Right cardiac atrium (tissue), 5 donors: Measurements from ENCODE around the gene NAPA. TPM values are rescaled to one million over a fixed set of nuclear protein-coding genes. Genes with fewer than 3 reads are reported as not detected.

ENCODE experiments used
- ATAC-seq, 2 donors: fragments of 200-7000 bp; cut with Tn5 transposase; one replicate each; pipeline versions ENCODE4 v1.8.0 to v1.9.1; 2020; ENCODE audit warnings: moderate library complexity in 2 of 2, mild to moderate bottlenecking in 1 of 2
- DNase-seq, 3 donors: peaks; one replicate each; pipeline ENCODE4 v3.0.0-alpha.2; 2020
- H3K27ac ChIP-seq: one replicate; pipeline ENCODE4 v1.5.1; 2013; ENCODE audit warnings: mild to moderate bottlenecking, low read length, control low read depth, moderate library complexity
- H3K27me3 ChIP-seq: one replicate; pipeline ENCODE4 v1.6.1; 2013; ENCODE audit not compliant: control insufficient read depth, insufficient read depth
- H3K4me1 ChIP-seq: one replicate; pipeline ENCODE4 v1.6.1; 2013; ENCODE audit warnings: low read length; ENCODE audit not compliant: control insufficient read depth, insufficient read depth
- H3K4me3 ChIP-seq: one replicate; pipeline ENCODE4 v1.5.1; 2013; ENCODE audit warnings: low read length, control low read depth
- H3K9me3 ChIP-seq: one replicate; pipeline ENCODE4 v1.6.1; 2013; ENCODE audit warnings: low read length; ENCODE audit not compliant: control insufficient read depth
- WGBS: extraction: QIAGEN DNeasy Blood & Tissue Kit; methylation state at CpG from one replicate; pipeline ENCODE4 v1.1.7; 2013; 5-methylcytosine and 5-hydroxymethylcytosine counted together
- intact Hi-C, 4 donors: fragments of 100-400 bp; cut with DNase I; formaldehyde crosslinking; loops; one replicate each; pipeline versions ENCODE4 v1.11.0 to v1.14.0; 2022 to 2023
- polyA plus RNA-seq: library from polyadenylated mRNA; stranded (reverse); fragments of 200-250 nt; gene quantifications from one replicate; pipeline ENCODE4 v1.2.3, GENCODE V29; 2013
- total RNA-seq, 4 donors: library from RNA; stranded (reverse); fragmentation: NEBNext Ultra II Directional; extraction: Animal tissue kit (Norgen Biotek cat#: 25700); gene quantifications; one replicate each; pipeline ENCODE4 v1.2.1, GENCODE V29; 2021
- donor health status: healthy with polysubstance abuse.
- donor health status: DM: no; HTN: yes; CAD: no.
- donor health status: DM: no; HTN: no; CAD: no.
- donor health status: DM: no; HTN: yes; CAD: no; lungs with severe emphysema.
- donor health status: DM: yes; HTN: yes; CAD: no.

NAPA gene
- total and polyA plus RNA-seq, 5 donors: 91.7 to 111 (median 105) TPM

DNA sequence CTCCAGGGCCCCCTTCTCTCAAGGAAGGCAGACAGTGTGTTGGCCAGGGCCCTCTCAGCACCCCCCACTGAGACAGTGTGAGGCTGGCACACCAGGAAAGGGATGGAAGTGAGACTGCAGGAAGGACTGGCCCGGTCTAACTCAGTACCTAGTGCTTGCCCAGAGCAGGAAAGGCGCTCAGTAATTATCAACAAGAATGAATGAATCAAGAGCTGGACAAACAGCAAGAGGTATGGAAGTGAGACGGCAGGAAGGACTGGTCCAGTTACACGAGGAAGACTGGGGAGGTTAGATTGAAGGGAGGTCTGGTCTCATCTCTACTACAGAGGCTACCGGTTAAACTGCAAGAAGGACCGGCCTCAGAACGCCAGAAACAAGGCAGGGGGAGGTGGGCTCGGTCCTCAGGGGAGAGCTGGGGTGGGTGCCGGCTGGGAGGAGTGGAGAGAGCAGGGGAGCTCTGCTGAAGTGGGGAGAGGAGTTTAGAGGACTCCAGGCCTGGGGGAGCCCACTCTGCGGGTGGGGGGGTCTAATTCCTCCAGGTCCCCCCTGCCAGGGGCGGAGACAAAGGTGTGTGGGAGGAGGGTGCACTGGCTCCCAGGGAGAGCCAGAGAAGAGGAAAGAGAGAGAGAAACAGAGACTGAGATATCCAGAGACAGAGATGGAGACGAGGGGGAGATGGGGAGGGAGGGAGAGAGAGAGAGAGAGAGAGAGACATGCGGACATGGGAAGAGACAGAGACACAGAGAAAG, 44.2 kb downstream of the NAPA start:
- Histone ChIP-seq H3K4me3 (no peak overlapping the region), H3K4me1 (no peaks in the 10 kb centered on the region), H3K27ac (no peak overlapping the region), H3K9me3 (no peaks in the 10 kb centered on the region), H3K27me3 (no peaks in the 10 kb centered on the region)
- intact Hi-C loops: no loop called here
- WGBS: 28% methylated on average over 13 of the region's 13 CpGs
- no peak for ATAC-seq
- DNase-seq: no peak

DNA sequence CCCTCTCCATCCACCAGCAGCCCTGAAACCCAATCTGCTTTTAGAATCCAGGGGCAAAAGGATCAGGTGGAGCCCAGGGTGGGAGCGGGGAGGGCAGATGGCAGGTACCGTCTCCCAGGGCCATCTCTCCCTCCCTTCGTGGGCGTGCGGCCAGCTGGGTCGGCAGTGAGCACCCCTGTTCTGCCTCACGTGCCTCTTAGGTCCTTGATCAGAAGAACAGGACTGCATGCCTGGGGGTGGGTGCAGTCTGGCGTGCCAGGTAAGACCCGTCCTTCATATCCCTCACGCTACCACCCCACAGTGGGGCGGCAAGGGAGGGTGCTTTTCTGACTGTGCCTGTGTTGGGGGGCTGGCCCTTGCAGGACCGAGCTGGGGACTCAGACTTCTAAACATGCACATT, 45.1 kb downstream of the NAPA start:
- H3K4me1 ChIP-seq: no peaks in the 10 kb centered on the region
- no peaks in the 10 kb centered on the region for H3K9me3 ChIP-seq
- no peak overlapping the region for H3K27ac ChIP-seq
- 20% methylated on average over 12 of the region's 12 CpGs for WGBS
- intact Hi-C loops: no loop called here
- no peak overlapping the region for H3K4me3 ChIP-seq
- H3K27me3 ChIP-seq: no peaks in the 10 kb centered on the region
- DNase-seq (no peak), ATAC-seq (no peak)

GRCh38 chr19:47469363-47469700, 45.5 kb downstream of the NAPA start:
- Histone ChIP-seq H3K4me1 (no peaks in the 10 kb centered on the region), H3K9me3 (no peaks in the 10 kb centered on the region), H3K4me3 (no peak overlapping the region), H3K27me3 (no peaks in the 10 kb centered on the region), H3K27ac (no peak overlapping the region)
- intact Hi-C loops: no loop called here
- 19% methylated on average over 6 of the region's 6 CpGs for WGBS
- no peak for ATAC-seq
- DNase-seq: no peak

- H3K9me3 ChIP-seq: no peaks in the 10 kb centered on the region
- DNase-seq (no peak), ATAC-seq (no peak)
- H3K27me3 ChIP-seq: no peaks in the 10 kb centered on the region
- 46% methylated on average over 9 of the region's 9 CpGs for WGBS
- intact Hi-C loops: no loop called here
- H3K4me3 ChIP-seq: no peak overlapping the region
- no peaks in the 10 kb centered on the region for H3K4me1 ChIP-seq
- H3K27ac ChIP-seq: no peak overlapping the region
Observed at GRCh38 chr19:47467914-47468313, 46.9 kb downstream of the NAPA start.

GRCh38 chr19:47465957-47466356, 48.9 kb downstream of the NAPA start:
- DNase-seq (no peak), ATAC-seq (no peak)
- H3K27me3 ChIP-seq: no peaks in the 10 kb centered on the region
- H3K27ac ChIP-seq: no peak overlapping the region
- H3K9me3 ChIP-seq: no peaks in the 10 kb centered on the region
- WGBS: 81% methylated on average over 27 of the region's 27 CpGs
- no peak overlapping the region for H3K4me3 ChIP-seq
- H3K4me1 ChIP-seq: no peaks in the 10 kb centered on the region
- intact Hi-C loops: no loop called here

DNA sequence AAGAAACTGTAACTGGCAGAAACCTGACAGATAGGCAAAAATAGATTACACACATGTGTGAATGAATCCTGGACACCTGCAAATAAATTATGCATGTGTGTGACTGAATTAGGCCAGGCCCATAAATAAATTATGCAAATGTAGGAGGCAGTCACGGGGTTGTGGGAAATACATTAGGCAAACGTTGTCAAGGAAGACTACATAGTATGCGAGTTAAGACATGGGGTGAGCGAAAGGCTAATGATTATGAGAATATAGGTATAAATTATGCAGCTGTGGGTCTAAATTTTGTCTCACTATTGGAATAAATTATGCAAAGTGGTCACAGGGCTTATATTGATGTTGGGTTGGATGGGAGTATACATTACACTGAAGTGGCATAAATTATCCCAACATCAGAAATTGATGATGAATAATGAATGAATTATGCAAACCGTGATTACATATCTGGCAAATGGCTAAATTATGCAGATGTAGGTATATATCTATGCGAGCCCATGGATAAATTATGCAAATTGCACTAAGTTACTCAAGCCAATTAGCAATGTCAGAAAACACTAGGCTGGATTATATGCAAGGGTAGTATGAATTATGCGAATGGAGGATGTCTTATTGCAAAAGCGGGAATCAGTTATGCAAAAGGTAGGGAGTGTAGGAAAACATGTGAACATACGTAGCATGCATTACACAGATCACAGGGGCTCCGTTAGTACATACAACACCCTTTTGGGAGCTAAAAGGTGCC, 50.0 kb downstream of the NAPA start:
- H3K27ac ChIP-seq: no peak overlapping the region
- H3K27me3 ChIP-seq: no peaks in the 10 kb centered on the region
- no peak for ATAC-seq
- H3K4me1 ChIP-seq: no peaks in the 10 kb centered on the region
- no peaks in the 10 kb centered on the region for H3K9me3 ChIP-seq
- WGBS: 64% methylated on average over 10 of the region's 10 CpGs
- no peak overlapping the region for H3K4me3 ChIP-seq
- no peak for DNase-seq
- intact Hi-C loops: no loop called here

- ATAC-seq: no peak
- 73% methylated on average over 5 of the region's 5 CpGs for WGBS
- no peak overlapping the region for H3K4me3 ChIP-seq
- intact Hi-C loops: no loop called here
- H3K27me3 ChIP-seq: no peaks in the 10 kb centered on the region
- H3K27ac ChIP-seq: no peak overlapping the region
- no peaks in the 10 kb centered on the region for H3K4me1 ChIP-seq
- no peak for DNase-seq
- no peaks in the 10 kb centered on the region for H3K9me3 ChIP-seq
Observed at GRCh38 chr19:47461876-47462275, 53.0 kb downstream of the NAPA start.

DNA sequence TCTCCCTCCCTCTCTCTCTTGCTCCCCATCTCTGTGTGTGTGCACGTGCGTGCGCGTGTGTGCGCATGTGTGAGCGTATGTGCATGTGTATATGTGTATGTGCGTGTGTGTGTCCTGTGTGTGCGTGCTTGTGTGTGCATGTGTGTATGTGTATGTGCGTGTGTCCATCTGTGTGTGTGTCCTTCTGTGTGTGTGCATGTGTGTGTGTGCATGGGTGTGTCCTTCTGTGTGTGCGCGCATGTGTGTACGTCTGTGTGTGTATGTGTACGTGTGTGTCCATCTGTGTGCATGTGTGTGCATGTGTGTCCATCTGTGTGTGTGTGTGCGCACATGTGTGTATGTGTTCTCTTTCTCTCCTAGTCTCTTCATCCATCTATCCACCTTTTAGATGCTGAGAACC, 55.4 kb downstream of the NAPA start:
- ATAC-seq: no peak
- Histone ChIP-seq H3K4me1 (no peaks in the 10 kb centered on the region), H3K27me3 (no peaks in the 10 kb centered on the region), H3K9me3 (no peaks in the 10 kb centered on the region), H3K27ac (no peak overlapping the region), H3K4me3 (no peak overlapping the region)
- 89% methylated on average over 14 of the region's 14 CpGs for WGBS
- no peak for DNase-seq
- intact Hi-C loops: no loop called here

GRCh38 chr19:47458672-47459071, 56.2 kb downstream of the NAPA start:
- no peaks in the 10 kb centered on the region for H3K4me1 ChIP-seq
- WGBS: 30% methylated on average over 5 of the region's 5 CpGs
- H3K4me3 ChIP-seq: no peak overlapping the region
- no peak for ATAC-seq
- no peak for DNase-seq
- no peaks in the 10 kb centered on the region for H3K27me3 ChIP-seq
- H3K27ac ChIP-seq: no peak overlapping the region
- no peaks in the 10 kb centered on the region for H3K9me3 ChIP-seq
- intact Hi-C loops: no loop called here

GRCh38 chr19:47456721-47457474, 58.0 kb downstream of the NAPA start:
- intact Hi-C loops: no loop called here
- ATAC-seq: peak in 1 of 2 donors; percentile 41
- H3K4me3 ChIP-seq: no peak overlapping the region

GRCh38 chr19:47450478-47450877, 64.4 kb downstream of the NAPA start:
- WGBS: 61% methylated on average over 7 of the region's 7 CpGs
- H3K4me1 ChIP-seq: no peaks in the 10 kb centered on the region
- no peak overlapping the region for H3K4me3 ChIP-seq
- ATAC-seq (no peak), DNase-seq (no peak)
- H3K27me3 ChIP-seq: no peaks in the 10 kb centered on the region
- intact Hi-C loops: no loop called here
- H3K27ac ChIP-seq: no peak overlapping the region
- H3K9me3 ChIP-seq: no peaks in the 10 kb centered on the region

More at GRCh38 chr19:47456721-47457474, 58.0 kb downstream of the NAPA start:
- H3K9me3 ChIP-seq: no peaks in the 10 kb centered on the region
- 23% methylated on average over 77 of the region's 77 CpGs for WGBS
- no peak for DNase-seq
- H3K27me3 ChIP-seq: no peaks in the 10 kb centered on the region
- H3K4me1 ChIP-seq: no peaks in the 10 kb centered on the region
- H3K27ac ChIP-seq: no peak overlapping the region
